H1 (cell line): ENCODE data around the gene ZNF652. TPM values are rescaled to one million over a fixed set of nuclear protein-coding genes. Genes with fewer than 3 reads are reported as not detected.

Experiments
- CTCF ChIA-PET: fragments of 300-600 bp; sonication (Branson Sonifier 250); formaldehyde crosslinking; loops from one replicate; lab custom pipeline; 2021; ENCODE audit not compliant: partially characterized antibody; lab: Charles Lee
- POLR2A ChIA-PET: fragments of 300-600 bp; sonication (Branson Sonifier 250); formaldehyde crosslinking; loops from one replicate; lab custom pipeline; 2021; ENCODE audit warnings: inconsistent platforms; ENCODE audit not compliant: partially characterized antibody; lab: Charles Lee
- DNase-seq, 2 experiments: peaks; one replicate each; pipeline versions ENCODE4 v3.0.0 to v3.0.0-alpha.2; 2010 to 2022; ENCODE audit warnings: low spot score in 2 of 2, low read depth in 1 of 2, mixed read lengths in 1 of 2
- FAIRE-seq: peaks from 2 replicates; lab custom pipeline; 2011; peaks lifted over from hg19 to GRCh38; lab: Jason Lieb, UNC
- H2AFZ ChIP-seq: 2 replicates; pipeline ENCODE4 v1.8.1; 2012; ENCODE audit warnings: low read length, inconsistent platforms
- H2AK5ac ChIP-seq: 2 replicates; pipeline ENCODE4 v1.6.1; 2013; ENCODE audit warnings: low read depth, low read length
- H2BK120ac ChIP-seq: replicated peaks from 2 replicates; pipeline ENCODE3; 2013; ENCODE audit warnings: low read depth, low read length, inconsistent platforms
- H2BK12ac ChIP-seq: 2 replicates; pipeline ENCODE4 v1.6.1; 2013; ENCODE audit warnings: low read depth, low read length
- H2BK15ac ChIP-seq: 2 replicates; pipeline ENCODE4 v1.6.1; 2013; ENCODE audit warnings: low read length
- H2BK20ac ChIP-seq: 2 replicates; pipeline ENCODE4 v1.6.1; 2013; ENCODE audit warnings: low read length
- H2BK5ac ChIP-seq: 2 replicates; pipeline ENCODE4 v1.6.1; 2013; ENCODE audit warnings: low read depth, low read length
- H3K14ac ChIP-seq: 2 replicates; pipeline ENCODE4 v1.6.1; 2013; ENCODE audit warnings: inconsistent platforms; ENCODE audit not compliant: insufficient read length
- H3K18ac ChIP-seq: 2 replicates; pipeline ENCODE4 v1.6.1; 2013; ENCODE audit warnings: low read length; ENCODE audit errors: extremely low read depth
- H3K23ac ChIP-seq: 2 replicates; pipeline ENCODE4 v1.6.1; 2013; ENCODE audit warnings: inconsistent platforms; ENCODE audit not compliant: insufficient read length
- H3K23me2 ChIP-seq: 2 replicates; pipeline ENCODE4 v1.6.1; 2013; ENCODE audit warnings: low read depth, low read length
- H3K27ac ChIP-seq: 2 replicates; pipeline ENCODE4 v1.6.1; 2011; ENCODE audit warnings: low read depth, low read length, inconsistent platforms
- H3K27me3 ChIP-seq, 4 experiments: replicated peaks in 1 of 4; 1 replicate in 1 of 4; 2 replicates in 3 of 4; pipeline versions ENCODE4 v1.6.1 to v1.8.1; 2011 to 2013; ENCODE audit warnings: low read length in 3 of 4, mild to moderate bottlenecking in 3 of 4, inconsistent platforms in 2 of 4, mixed read lengths in 2 of 4, moderate library complexity in 1 of 4; ENCODE audit not compliant: control insufficient read depth in 3 of 4, insufficient read depth in 3 of 4; ENCODE audit errors: extremely low read depth in 1 of 4
- H3K36me3 ChIP-seq, 4 experiments: 2 replicates each; pipeline versions ENCODE4 v1.6.1 to v1.8.1; 2011 to 2013; ENCODE audit warnings: mild to moderate bottlenecking in 4 of 4, low read length in 3 of 4, moderate library complexity in 2 of 4, control low read depth in 1 of 4, inconsistent platforms in 1 of 4; ENCODE audit not compliant: insufficient read depth in 4 of 4, control insufficient read depth in 2 of 4
- H3K4ac ChIP-seq: replicated peaks from 2 replicates; pipeline ENCODE3; 2013; ENCODE audit warnings: low read length, low read depth, mixed read lengths, inconsistent platforms; ENCODE audit not compliant: insufficient read length
- H3K4me1 ChIP-seq, 4 experiments: replicated peaks in 1 of 4; 1 replicate in 1 of 4; 2 replicates in 3 of 4; pipeline versions ENCODE4 v1.6.1 to v1.8.1; 2011 to 2013; ENCODE audit warnings: low read length in 3 of 4, inconsistent platforms in 2 of 4, mixed read lengths in 1 of 4; ENCODE audit not compliant: insufficient read depth in 4 of 4, control insufficient read depth in 3 of 4
- H3K4me2 ChIP-seq, 2 experiments: 2 replicates each; pipeline versions ENCODE4 v1.6.1 to v1.8.1; 2011 to 2013; ENCODE audit warnings: low read depth in 2 of 2, low read length in 2 of 2, control low read depth in 1 of 2, inconsistent platforms in 1 of 2, mild to moderate bottlenecking in 1 of 2; ENCODE audit not compliant: insufficient read depth in 1 of 2
- H3K4me3 ChIP-seq, 4 experiments: fragments of 200-600, 300-600 bp in 1 of 4; sonication (generic), shearing (Covaris generic), sonication (Bioruptor Twin) in 1 of 4; 2 replicates each; pipeline versions ENCODE4 v1.5.1 to v1.8.1; 2011 to 2016; ENCODE audit warnings: low read length in 4 of 4, low read depth in 3 of 4, control low read depth in 2 of 4, inconsistent platforms in 2 of 4, mild to moderate bottlenecking in 2 of 4, mixed read lengths in 1 of 4, moderate library complexity in 1 of 4; ENCODE audit not compliant: insufficient read depth in 2 of 4; ENCODE audit errors: extremely low read depth in 1 of 4
- H3K56ac ChIP-seq: replicated peaks from 2 replicates; pipeline ENCODE3; 2013; ENCODE audit warnings: low read depth, mild to moderate bottlenecking, mixed read lengths, low read length, inconsistent platforms; ENCODE audit not compliant: insufficient read length
- H3K79me1 ChIP-seq: 2 replicates; pipeline ENCODE4 v1.6.1; 2013; ENCODE audit warnings: low read depth, low read length, control low read depth
- H3K79me2 ChIP-seq, 2 experiments: 2 replicates each; pipeline versions ENCODE4 v1.6.1 to v1.8.1; 2012 to 2013; ENCODE audit warnings: low read length in 2 of 2, mild to moderate bottlenecking in 2 of 2, inconsistent platforms in 1 of 2; ENCODE audit not compliant: insufficient read depth in 2 of 2, control insufficient read depth in 1 of 2
- H3K9ac ChIP-seq, 4 experiments: replicated peaks in 1 of 4; 1 replicate in 1 of 4; 2 replicates in 3 of 4; pipeline versions ENCODE4 v1.6.1 to v1.8.1; 2011 to 2013; ENCODE audit warnings: low read depth in 3 of 4, low read length in 3 of 4, control low read depth in 2 of 4, mild to moderate bottlenecking in 2 of 4, moderate library complexity in 2 of 4, inconsistent platforms in 1 of 4; ENCODE audit errors: extremely low read depth in 1 of 4
- H3K9me3 ChIP-seq, 2 experiments: 2 replicates each; pipeline versions ENCODE4 v1.6.1 to v1.8.1; 2012 to 2013; ENCODE audit warnings: mild to moderate bottlenecking in 2 of 2, moderate library complexity in 2 of 2, control low read depth in 1 of 2, inconsistent platforms in 1 of 2, low read depth in 1 of 2, low read length in 1 of 2, mixed read lengths in 1 of 2; ENCODE audit not compliant: insufficient read depth in 2 of 2
- H4K20me1 ChIP-seq, 2 experiments: replicated peaks in 1 of 2; 2 replicates each; pipeline versions ENCODE3 to v1.8.1; 2011 to 2013; ENCODE audit warnings: inconsistent platforms in 2 of 2, low read length in 2 of 2, mild to moderate bottlenecking in 1 of 2; ENCODE audit not compliant: insufficient read depth in 2 of 2, control insufficient read depth in 1 of 2
- H4K5ac ChIP-seq: 2 replicates; pipeline ENCODE4 v1.6.1; 2013; ENCODE audit warnings: low read length, low read depth, mixed read lengths, inconsistent platforms; ENCODE audit not compliant: insufficient read length
- H4K8ac ChIP-seq: 2 replicates; pipeline ENCODE4 v1.8.0; 2013; ENCODE audit warnings: mild to moderate bottlenecking, moderate library complexity, low read length, inconsistent platforms; ENCODE audit not compliant: insufficient read depth; ENCODE audit errors: extremely low read depth
- H4K91ac ChIP-seq: replicated peaks from 2 replicates; pipeline ENCODE3; 2013; ENCODE audit warnings: low read length, mixed read lengths, inconsistent platforms; ENCODE audit not compliant: insufficient read length
- ATF3 ChIP-seq: IDR thresholded peaks from 2 replicates; pipeline ENCODE4 v1.6.1; 2011; ENCODE audit warnings: low read depth, mild to moderate bottlenecking, low read length; ENCODE audit not compliant: insufficient read depth
- BRCA1 ChIP-seq: IDR thresholded peaks from 2 replicates; pipeline ENCODE4 v1.6.1; 2012; ENCODE audit warnings: low read depth, low read length, improper control_type of control experiment
- CBX5 ChIP-seq: fragments of 300-800, 300-1000 bp; sonication (generic); IDR thresholded peaks from 2 replicates; pipeline ENCODE4 v1.7.1; 2016; ENCODE audit warnings: antibody characterized with exemption, low read length, low read depth
- KDM5A ChIP-seq: fragments of 200-600 bp; IDR thresholded peaks from 2 replicates; pipeline ENCODE4 v1.7.1; 2012; ENCODE audit warnings: mild to moderate bottlenecking, low read length, inconsistent platforms, mixed read lengths
- RAD21 ChIP-seq, 2 experiments: IDR thresholded peaks in 1 of 2; conservative IDR thresholded peaks in 1 of 2; 2 replicates each; pipeline ENCODE4 v1.6.1; 2011; ENCODE audit warnings: low read depth in 2 of 2, low read length in 2 of 2, improper control_type of control experiment in 1 of 2, inconsistent platforms in 1 of 2, mild to moderate bottlenecking in 1 of 2, moderate library complexity in 1 of 2
- RXRA ChIP-seq: IDR thresholded peaks from 2 replicates; pipeline ENCODE4 v1.6.1; 2011; ENCODE audit warnings: low read depth, mild to moderate bottlenecking, low read length, moderate library complexity; ENCODE audit not compliant: insufficient read depth
- SAP30 ChIP-seq: fragments of 300-600 bp; sonication (generic); IDR thresholded peaks from 2 replicates; pipeline ENCODE4 v1.7.1; 2012; ENCODE audit warnings: low read length, moderate library complexity, mild to moderate bottlenecking, inconsistent platforms; ENCODE audit not compliant: insufficient read depth, insufficient replicate concordance
- SP1 ChIP-seq: IDR thresholded peaks from 2 replicates; pipeline ENCODE4 v1.6.1; 2011; ENCODE audit warnings: low read depth, low read length
- SUZ12 ChIP-seq: fragments of 200-600 bp; sonication (generic); IDR thresholded peaks from 2 replicates; pipeline ENCODE4 v1.6.1; 2012; ENCODE audit warnings: mild to moderate bottlenecking, inconsistent platforms, low read length, moderate library complexity, mixed read lengths
- WGBS, 2 experiments: shearing (Covaris generic) in 1 of 2; methylation state at CpG; one replicate each; pipeline versions ENCODE4 v1.1.6 to v1.1.7; 2013 to 2015; ENCODE audit warnings: low lambda C conversion rate in 2 of 2, mixed read lengths in 2 of 2, inconsistent platforms in 1 of 2, low coverage in 1 of 2, missing lambda C conversion rate in 1 of 2; ENCODE audit not compliant: insufficient replicate concordance in 2 of 2, insufficient coverage in 1 of 2, insufficient read length in 1 of 2; ENCODE audit errors: extremely low coverage in 1 of 2, missing lambda C conversion rate in 1 of 2; 5-methylcytosine and 5-hydroxymethylcytosine counted together
- polyA plus RNA-seq, 7 experiments: library from polyadenylated mRNA; depleted of rRNA in 3 of 7; stranded (reverse) in 5 of 7; unstranded in 2 of 7; fragments of >200 nt in 5 of 7; fragments of 200-250 nt in 2 of 7; gene quantifications; 1 replicate in 5 of 7; 2 replicates in 1 of 7; 4 replicates in 1 of 7; pipeline versions ENCODE4 v1.2.1 to v1.2.3, GENCODE V29; 2011 to 2013; ENCODE audit warnings: missing spikeins in 2 of 7, mixed read lengths in 2 of 7
- total RNA-seq: library from RNA; stranded (reverse); fragmentation: NEBNext Ultra II Directional; extraction: Animal tissue kit (Norgen Biotek cat#: 25700); gene quantifications from 2 replicates; pipeline ENCODE4 v1.2.1, GENCODE V29; 2021

Gene ZNF652
- total and polyA plus RNA-seq, 2 of the 8 experiments (the other 6 are each of a cell fraction or from before 2014, with no cell fraction given): 13.5 to 39.6 TPM

- ChIA-PET POLR2A (interaction anchor here (1.2 kb wide), 1 partner anchor 21 kb away, joined by 3 read pairs; no protein-coding TSS in a partner anchor), CTCF (interaction anchor here (0.6 to 5.1 kb wide), 6 partner anchors 9 to 792 kb away, joined by 3 to 59 read pairs (median 4); partner anchors contain the start of gene PHOSPHO1)
- Histone ChIP-seq H4K20me1 (peaks cover 0 to 1% of the 10 kb centered on the region in 2 experiments), H3K9ac (no peak overlapping the region), H4K8ac (no peak overlapping the region), H3K27me3 (no peaks in the 10 kb centered on the region), H3K4me3 (no peak overlapping the region), H3K4me2 (no peak overlapping the region), H3K27ac (no peak overlapping the region), H3K36me3 (no peaks in the 10 kb centered on the region), H3K4ac (no peak overlapping the region), H3K4me1 (no peaks in the 10 kb centered on the region), H2AK5ac (no peak overlapping the region), H3K79me2 (no peaks in the 10 kb centered on the region), H3K56ac (no peak overlapping the region), H2AFZ (no peak overlapping the region), H3K14ac (no peak overlapping the region), H3K23me2 (no peaks in the 10 kb centered on the region), H4K5ac (no peak overlapping the region), H3K9me3 (no peaks in the 10 kb centered on the region), H2BK120ac (no peak overlapping the region), H2BK20ac (no peak overlapping the region), H2BK5ac (no peak overlapping the region), H3K79me1 (no peaks in the 10 kb centered on the region), H2BK12ac (no peak overlapping the region), H3K23ac (no peak overlapping the region), H2BK15ac (no peak overlapping the region), H4K91ac (no peak overlapping the region), H3K18ac (no peak overlapping the region)
- 90% methylated on average over 1 of the region's 1 CpG; no CpG with 5 or more reads in 1 of the 2 experiments for WGBS, 2 experiments
- DNase-seq (no peak), FAIRE-seq (no peak)
- TF ChIP-seq BRCA1 (no peak), RAD21 (IDR thresholded peaks at IDR 0.05 in 1 of 2, conservative IDR thresholded peaks at IDR 0.05 in 1 of 2; ENCODE audit: low read depth in 2 of 2, low read length in 2 of 2) (no peak), RXRA (no peak), SAP30 (no peak), CBX5 (no peak), SP1 (no peak), KDM5A (no peak), ATF3 (no peak), SUZ12 (no peak)
These were observed 73.7 kb downstream of the ZNF652 start for GRCh38 chr17:49288388-49288787.
